NCI-H510A treated with DMSO at 0.1 percent for 48 hours (cell line): ENCODE results near the gene MYO9A.
"Not testable (repeated sequence)": the region's sequence is repeated elsewhere in the genome, so short reads cannot be mapped to it uniquely, and the experiment has no call there.

Experiments
- DNase-seq: peaks from one replicate; lab custom pipeline; 2025; lab: John Stamatoyannopoulos, UW

Gene MYO9A

DNA sequence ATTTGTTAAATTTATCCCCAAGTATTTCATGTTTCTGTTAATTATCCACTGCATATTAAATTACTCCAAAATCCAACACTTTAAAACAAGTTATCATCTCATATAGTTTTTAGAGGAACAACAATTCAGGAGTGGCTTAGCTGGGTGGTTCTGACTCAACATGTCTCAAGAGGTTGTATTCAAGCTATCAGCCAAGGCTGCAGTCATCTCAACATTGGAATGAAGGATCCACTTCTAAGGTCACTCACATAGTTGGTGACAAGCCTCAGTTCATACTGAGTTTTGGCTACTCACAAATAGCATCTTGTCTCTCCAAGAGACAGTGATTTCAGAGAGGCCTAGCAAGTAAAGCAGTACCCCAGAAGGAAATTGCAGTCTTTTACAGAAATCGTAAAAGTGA, 172.9 kb downstream of the MYO9A start:
- DNase-seq, result no peak

GRCh38 chr15:71943806-71944205, 174.1 kb downstream of the MYO9A start:
- DNase-seq, result no peak

DNA sequence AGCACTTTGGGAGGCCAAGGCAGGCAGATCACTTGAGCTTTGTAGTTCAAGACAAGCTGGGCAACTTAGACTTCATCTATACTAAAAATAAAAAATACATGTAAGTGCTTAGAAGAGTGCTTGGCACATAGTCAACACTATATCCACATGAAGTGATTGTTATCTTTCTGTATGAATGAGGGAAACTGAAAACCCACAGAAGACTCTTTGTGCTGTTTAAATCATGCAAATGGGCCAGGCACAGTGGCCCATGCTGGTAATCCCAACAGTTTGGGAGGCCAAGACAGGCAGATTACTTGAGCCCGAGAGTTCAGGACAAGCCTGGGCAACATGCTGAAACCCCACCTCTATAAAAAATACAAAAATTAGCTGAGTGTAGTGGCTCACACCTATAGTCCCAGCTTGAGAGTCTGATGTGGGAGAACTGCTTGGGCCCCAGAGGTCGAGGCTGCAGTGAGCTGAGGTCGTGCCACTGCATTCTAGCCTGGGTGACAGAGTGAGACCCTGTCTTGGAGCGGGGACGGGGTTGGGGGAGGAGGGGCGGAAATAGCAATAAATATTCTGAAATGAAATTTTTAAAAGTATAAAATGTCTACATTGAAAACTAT, 177.9 kb downstream of the MYO9A start:
- no peak for DNase-seq

- DNase-seq, result no peak
Measured at GRCh38 chr15:71937650-71938311, 180.2 kb downstream of the MYO9A start.

DNA sequence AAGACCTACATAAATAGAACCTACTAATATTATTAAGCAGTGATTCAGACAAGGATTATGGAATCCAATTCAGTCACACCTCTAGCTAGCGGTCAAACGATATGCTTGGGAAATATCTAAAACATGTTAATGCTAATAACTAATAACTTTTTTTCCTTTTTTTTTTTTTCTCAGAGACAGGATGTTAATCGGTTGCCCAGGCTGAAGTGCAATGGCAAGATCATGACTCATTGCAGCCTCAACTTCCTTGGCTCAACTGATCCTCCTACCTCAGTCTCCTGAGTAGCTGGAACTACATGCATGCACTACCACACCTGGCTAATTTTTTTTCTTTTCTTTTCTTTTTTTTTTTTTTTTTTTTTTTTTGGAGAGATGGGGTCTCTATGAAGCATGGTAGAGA, 183.5 kb downstream of the MYO9A start:
- DNase-seq, result no peak

DNA sequence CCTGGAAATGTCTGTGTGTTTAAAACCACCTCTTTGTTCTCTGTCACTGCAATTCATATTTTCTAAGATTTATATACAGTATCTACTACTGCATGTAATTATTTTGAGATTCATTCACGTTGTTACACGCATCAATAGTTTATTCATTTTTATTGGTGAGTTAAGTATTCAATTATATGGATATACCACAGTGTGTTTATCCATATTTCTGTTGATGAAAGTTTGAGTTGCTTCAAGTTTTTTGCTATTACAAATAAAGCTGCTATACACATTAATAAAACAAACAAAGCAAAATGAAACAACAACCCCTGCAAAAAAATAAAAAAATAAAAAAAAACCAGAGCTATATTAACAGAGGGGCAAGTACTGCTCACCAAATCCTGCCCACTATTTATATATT, 185.3 kb downstream of the MYO9A start:
- no peak for DNase-seq

- no peak for DNase-seq
Measured at GRCh38 chr15:71931261-71931660, 186.7 kb downstream of the MYO9A start.

- no peak for DNase-seq
Measured at GRCh38 chr15:71925145-71925544, 192.8 kb downstream of the MYO9A start.

GRCh38 chr15:71921191-71921590, 196.8 kb downstream of the MYO9A start:
- DNase-seq, result no peak

DNA sequence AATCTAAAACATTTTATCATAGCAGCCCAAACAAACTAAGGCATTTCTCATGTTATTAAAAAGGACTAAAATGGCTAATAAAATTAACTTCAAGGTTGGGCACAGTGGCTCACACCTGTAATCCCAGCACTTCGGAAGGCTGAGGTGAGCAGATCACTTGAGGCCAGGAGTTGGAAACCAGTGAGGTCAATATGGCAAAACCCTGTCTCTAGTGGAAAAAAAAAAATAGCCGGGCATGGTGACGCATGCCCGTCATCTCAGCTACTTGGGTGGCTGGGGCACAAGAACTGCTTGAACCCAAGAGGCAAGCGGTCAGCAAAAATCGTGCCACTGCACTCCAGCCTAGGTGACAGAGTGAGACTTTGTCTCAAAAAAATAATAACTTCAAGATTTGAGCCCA, 197.4 kb downstream of the MYO9A start:
- no peak for DNase-seq

DNA sequence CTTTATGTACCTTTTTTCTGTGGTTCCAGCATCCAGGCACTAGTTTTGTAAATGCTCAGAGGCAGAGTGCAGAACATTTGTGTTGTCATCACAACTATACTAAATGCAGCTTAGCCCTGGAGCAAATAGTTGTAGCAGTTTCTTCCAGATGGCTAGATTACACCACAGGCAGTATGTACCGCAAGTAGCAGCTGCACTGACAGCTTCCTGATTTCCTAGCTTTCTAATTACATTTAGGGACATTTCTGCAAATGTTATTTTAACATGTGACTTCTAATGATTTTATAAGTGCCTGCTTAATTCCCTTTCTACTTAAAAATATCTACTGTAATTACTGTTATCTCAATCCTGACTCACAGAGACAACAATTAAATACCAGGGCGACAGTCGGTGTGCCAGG, 201.1 kb downstream of the MYO9A start:
- no peak for DNase-seq

GRCh38 chr15:71914092-71914491, 203.9 kb downstream of the MYO9A start:
- DNase-seq, result no peak

DNA sequence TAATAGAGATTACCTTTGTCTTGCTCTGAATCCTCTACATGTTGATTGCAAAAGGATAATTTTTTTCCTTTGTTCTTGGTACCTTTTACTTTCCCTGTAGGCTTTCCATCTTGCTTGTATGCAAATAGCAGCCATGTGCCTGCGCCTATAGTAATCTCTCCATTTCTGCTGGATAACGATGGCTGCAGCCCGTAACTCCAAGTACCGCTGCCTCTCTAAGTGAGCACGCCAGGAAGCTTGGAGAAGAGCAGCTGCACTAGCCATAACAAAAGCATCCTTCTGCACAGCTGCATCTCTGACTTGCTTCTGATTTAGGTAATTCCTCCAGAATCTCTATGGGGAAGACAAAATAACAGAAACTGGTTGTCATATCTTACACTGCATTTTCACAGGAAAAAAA, 218.3 kb downstream of the MYO9A start:
- no peak for DNase-seq

DNA sequence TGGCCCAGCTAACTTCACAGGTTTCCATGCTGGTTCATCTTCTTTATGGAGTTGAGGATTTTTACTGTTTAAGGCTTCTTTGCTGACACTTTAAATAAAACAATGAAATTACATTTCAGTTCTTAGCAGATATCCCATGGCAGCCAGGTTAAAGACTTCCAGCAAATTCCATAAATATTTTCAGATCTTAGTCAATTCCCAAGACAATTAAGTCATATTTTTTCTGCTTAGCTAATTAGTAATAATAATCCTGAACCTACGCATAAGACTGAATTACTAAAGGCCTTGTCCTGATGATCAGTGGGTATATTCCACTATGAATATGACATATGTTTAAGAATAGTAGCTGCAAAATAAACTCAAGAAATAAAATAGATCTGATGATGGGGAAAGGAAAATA, 224.3 kb downstream of the MYO9A start:
- DNase-seq, result no peak

- DNase-seq, result no peak
Measured at GRCh38 chr15:71892335-71892734, 225.6 kb downstream of the MYO9A start.

DNA sequence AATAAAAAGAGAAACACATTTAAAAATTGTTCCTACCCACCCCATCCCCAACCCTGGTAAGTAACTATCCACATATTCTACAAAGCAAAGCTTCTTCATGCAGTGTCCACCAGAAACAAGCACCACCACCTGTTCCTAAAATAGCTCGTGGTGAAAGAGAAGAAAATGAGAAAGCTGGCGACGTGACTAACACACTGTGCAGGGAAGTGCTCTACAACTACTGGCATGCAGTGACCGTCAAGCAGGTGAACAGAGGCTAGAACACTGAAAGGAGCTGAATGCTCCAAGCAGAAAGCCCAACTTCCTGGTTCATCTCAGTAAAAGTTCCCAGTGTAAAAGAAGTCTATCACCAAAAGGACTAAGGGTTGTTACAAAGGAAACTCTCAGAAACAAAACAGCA, 226.9 kb downstream of the MYO9A start:
- DNase-seq, result no peak

- DNase-seq, result no peak
Measured at GRCh38 chr15:71889947-71890346, 228.0 kb downstream of the MYO9A start.

DNA sequence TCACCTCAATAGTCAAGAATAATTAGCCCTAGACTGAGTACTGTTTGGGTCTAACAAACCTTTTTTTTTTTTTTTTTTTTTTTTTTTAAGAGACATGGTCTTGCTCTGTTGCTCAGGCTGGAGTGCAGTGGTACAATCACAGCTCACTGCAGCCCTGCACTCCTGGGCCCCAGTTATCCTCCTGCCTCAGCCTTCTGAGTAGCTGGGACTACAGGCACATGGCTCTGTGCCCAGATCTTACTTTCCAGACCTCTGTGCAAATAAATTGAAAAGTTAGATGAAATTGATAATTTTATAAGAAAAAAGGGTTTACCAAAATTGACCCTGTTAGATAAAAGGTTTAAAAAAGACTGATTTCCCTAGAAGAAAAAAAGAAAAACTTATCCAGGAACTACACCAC, 228.6 kb downstream of the MYO9A start:
- DNase-seq, result no peak

DNA sequence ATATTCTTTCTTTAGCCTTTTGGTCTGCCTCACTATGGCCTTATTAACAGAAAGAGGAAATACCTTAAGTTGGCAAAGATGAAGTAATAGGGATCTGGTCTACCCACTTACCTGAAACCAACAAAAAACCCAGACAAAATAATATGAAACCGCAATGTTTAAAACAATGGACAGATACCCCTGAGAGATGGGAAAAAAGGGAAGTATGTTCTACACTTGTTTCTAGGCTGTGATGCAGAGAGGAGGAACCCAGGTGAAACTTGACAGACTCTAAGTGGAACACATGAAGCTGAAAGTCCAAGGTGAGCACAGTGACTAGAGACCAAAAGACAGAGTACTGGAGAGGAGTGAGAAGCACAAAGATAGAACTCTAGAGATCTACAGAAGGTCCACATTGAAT, 229.2 kb downstream of the MYO9A start:
- no peak for DNase-seq

DNA sequence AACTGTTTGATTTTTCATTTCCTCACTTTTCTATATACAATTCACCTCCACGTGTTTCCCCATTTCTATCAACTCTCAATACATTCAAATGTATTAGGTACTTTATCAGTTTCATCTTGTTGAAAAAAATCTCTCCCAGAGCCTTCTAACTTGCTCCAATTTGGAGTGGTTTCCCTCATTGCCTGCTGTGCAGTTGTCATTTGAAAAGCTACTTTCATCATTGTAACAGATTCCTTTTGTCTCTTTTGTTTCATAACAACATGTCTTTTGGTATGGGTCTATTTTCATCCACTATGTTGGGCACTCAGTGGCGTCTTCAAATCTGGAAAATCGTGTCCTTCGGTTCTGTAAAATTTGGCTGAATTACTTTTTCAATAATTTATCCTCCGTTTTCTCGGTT, 232.6 kb downstream of the MYO9A start:
- no peak for DNase-seq

DNA sequence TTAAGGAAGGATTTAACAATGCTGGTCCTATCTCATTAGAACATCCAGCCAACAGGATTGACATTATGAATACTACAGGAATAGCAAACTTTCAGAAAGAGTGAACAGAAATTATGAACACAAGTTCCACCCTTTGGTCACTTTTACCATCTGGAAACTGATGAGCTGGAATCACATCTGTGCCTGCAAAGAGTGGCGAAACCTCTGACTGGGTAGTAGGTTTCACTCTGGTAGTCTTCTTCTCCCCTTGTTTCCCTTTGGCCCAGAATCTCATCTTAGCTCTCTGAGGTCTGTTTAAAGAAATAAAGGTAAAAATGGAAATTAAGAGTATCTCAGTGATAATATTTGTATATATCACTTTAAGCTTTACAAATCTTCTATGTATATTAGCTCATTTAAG, 234.5 kb downstream of the MYO9A start:
- DNase-seq, result no peak

GRCh38 chr15:71880276-71880675, 237.7 kb downstream of the MYO9A start:
- no peak for DNase-seq

- DNase-seq, result no peak
Measured at GRCh38 chr15:71874245-71874644, 243.7 kb downstream of the MYO9A start.

- not testable (repeated sequence) for DNase-seq
Measured at GRCh38 chr15:71858232-71858631, 259.7 kb downstream of the MYO9A start.
